ENCODE results near the gene DLST. TPM values are rescaled to one million over a fixed set of nuclear protein-coding genes. Genes with fewer than 3 reads are reported as not detected.

The DLST gene
- total RNA-seq, 2 experiments from 2014 or later: 110 to 113 TPM

- H3K4me1 Mint-ChIP-seq (ENCODE audit: low read depth): peaks cover 10% of the 10 kb centered on the region
- DNase-seq (no peak), ATAC-seq (no peak)
- H3K36me3 Mint-ChIP-seq (ENCODE audit: low read depth): peaks cover 46% of the 10 kb centered on the region
- no peaks in the 10 kb centered on the region for H3K27me3 Mint-ChIP-seq
- ChIA-PET CTCF (interaction anchor here (4.8 to 14.6 kb wide), 3 partner anchors 8 to 43 kb away, joined by 64 to 528 read pairs (median 73); partner anchors contain the start of gene DLST), POLR2A (interaction anchor here (0.7 kb wide), 1 partner anchor 521 kb away, joined by 3 read pairs; no protein-coding TSS in a partner anchor)
- TF ChIP-seq, protein P1, sequence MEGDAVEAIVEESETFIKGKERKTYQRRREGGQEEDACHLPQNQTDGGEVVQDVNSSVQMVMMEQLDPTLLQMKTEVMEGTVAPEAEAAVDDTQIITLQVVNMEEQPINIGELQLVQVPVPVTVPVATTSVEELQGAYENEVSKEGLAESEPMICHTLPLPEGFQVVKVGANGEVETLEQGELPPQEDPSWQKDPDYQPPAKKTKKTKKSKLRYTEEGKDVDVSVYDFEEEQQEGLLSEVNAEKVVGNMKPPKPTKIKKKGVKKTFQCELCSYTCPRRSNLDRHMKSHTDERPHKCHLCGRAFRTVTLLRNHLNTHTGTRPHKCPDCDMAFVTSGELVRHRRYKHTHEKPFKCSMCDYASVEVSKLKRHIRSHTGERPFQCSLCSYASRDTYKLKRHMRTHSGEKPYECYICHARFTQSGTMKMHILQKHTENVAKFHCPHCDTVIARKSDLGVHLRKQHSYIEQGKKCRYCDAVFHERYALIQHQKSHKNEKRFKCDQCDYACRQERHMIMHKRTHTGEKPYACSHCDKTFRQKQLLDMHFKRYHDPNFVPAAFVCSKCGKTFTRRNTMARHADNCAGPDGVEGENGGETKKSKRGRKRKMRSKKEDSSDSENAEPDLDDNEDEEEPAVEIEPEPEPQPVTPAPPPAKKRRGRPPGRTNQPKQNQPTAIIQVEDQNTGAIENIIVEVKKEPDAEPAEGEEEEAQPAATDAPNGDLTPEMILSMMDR (IDR thresholded peaks at IDR 0.05): no peak
- intact Hi-C loops (cut with micrococcal nuclease): no loop called here
- no peaks in the 10 kb centered on the region for H3K9me3 Mint-ChIP-seq
- no peak overlapping the region for H3K4me3 Mint-ChIP-seq
- H3K27ac Mint-ChIP-seq: peak overlapping the region; percentile 71
Observed at GRCh38 chr14:74902941-74903705, 21.4 kb downstream of the DLST start.

DNA sequence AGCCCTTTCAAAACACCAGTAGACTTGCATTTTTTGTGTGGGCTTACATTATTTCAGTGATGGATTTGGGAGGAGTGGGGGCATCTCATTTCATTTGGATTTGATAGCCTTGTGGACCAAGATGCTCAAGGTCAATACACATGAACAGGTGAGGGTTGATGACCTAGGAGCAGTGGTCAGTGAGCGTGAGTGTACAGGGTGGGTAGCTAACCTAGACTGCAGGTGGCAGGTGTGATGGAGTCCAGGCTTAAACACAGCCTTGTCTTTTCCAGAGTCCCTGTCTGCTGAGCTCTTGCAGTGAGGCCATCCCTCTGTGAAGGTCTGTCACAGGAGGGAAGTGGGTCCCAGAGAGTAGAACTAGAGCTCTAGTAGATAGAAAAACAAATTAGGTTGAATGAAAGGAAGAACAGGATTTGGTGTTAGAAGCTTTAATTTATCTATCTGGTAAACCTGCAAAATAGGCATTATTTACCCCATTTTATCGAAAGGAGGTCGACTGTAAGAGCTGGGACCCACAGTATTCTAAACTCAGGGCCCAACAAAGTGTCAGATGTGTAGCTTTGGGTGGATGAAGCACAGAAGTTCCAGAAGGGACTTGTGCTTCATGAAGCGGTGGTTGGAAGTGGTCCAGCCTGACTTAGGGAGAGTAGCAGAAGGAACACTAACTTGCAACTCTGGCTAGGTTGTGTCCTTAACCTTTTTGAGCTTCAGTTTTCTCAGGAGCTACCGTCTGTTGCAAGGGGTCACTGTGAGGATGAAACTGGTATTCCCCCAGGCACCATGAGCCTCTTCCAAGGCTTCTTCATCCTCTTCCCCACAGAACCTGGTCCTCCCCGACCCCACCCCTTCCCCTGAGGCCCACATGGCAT lies 23.2 kb downstream of the DLST start:
- TF ChIP-seq, protein P1 (IDR thresholded peaks at IDR 0.05): no peak
- DNase-seq: no peak

DNA sequence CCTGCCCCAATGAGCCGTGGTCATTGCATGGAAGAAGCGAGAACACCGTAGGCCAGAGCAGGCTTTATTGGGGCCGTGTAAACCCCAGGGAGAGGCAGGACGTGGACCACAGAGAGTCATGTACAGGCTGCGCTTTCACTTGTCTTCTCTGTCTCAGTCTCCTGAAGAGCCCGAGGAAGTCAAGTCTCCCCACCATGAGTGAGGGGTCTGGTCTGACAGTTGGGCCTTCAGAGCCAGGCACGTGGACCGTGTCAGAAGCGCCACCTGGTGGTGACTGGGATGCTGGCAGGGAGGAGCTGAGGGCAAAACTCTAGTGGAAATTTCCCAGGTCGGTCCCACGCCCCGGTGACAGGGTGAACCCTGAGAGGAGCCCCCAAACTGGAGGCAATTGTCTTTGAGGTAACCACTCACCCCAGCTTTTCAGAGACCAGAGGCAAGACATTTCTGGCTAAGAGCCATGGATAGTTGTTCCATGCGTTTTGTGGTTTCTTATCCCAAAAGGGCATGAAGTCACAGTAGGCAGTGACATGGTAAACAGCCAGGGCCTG lies 24.0 kb downstream of the DLST start:
- Mint-ChIP-seq H3K4me1 (ENCODE audit: low read depth) (peaks cover 10% of the 10 kb centered on the region), H3K9me3 (no peaks in the 10 kb centered on the region)
- POLR2A ChIA-PET: interaction anchor here (0.8 to 2.7 kb wide), 11 partner anchors 9 to 136 kb away, joined by 3 to 22 read pairs (median 4); partner anchors contain the start of gene DLST

More for the DNA sequence above, 23.2 kb downstream of the DLST start:
- Mint-ChIP-seq H3K27ac (peak overlapping the region; percentile 55), H3K9me3 (no peaks in the 10 kb centered on the region), H3K4me1 (ENCODE audit: low read depth) (peaks cover 10% of the 10 kb centered on the region), H3K4me3 (no peak overlapping the region), H3K27me3 (no peaks in the 10 kb centered on the region), H3K36me3 (ENCODE audit: low read depth) (peaks cover 29% of the 10 kb centered on the region)
- ATAC-seq: no peak
- CTCF ChIA-PET: interaction anchor here (0.6 to 14.6 kb wide), 34 partner anchors 10 to 399 kb away, joined by 3 to 528 read pairs (median 4); partner anchors contain the start of genes DLST, EIF2B2, LTBP2 and PROX2
- POLR2A ChIA-PET: interaction anchor here (0.8 to 2.7 kb wide), 9 partner anchors 8 to 137 kb away, joined by 3 to 22 read pairs (median 4); partner anchors contain the start of gene DLST
- intact Hi-C loops (cut with micrococcal nuclease): loop anchor here (1.0 kb wide), 1 partner anchor 44 kb away; no protein-coding TSS in a partner anchor

GRCh38 chr14:74906925-74907521 lies 25.3 kb downstream of the DLST start:
- H3K36me3 Mint-ChIP-seq (ENCODE audit: low read depth): peaks cover 12% of the 10 kb centered on the region
- peaks cover 10% of the 10 kb centered on the region for H3K4me1 Mint-ChIP-seq (ENCODE audit: low read depth)
- DNase-seq (no peak), ATAC-seq (peak; percentile 11)
- POLR2A ChIA-PET: interaction anchor here (1.1 to 2.7 kb wide), 7 partner anchors 10 to 52 kb away, joined by 3 to 22 read pairs (median 6); partner anchors contain the start of genes DLST and RPS6KL1
- no peak overlapping the region for H3K27ac Mint-ChIP-seq
- H3K4me3 Mint-ChIP-seq: no peak overlapping the region
- no peaks in the 10 kb centered on the region for H3K27me3 Mint-ChIP-seq
- intact Hi-C loops (cut with micrococcal nuclease): no loop called here
- CTCF ChIA-PET: interaction anchor here (1.4 to 14.6 kb wide), 13 partner anchors 12 to 180 kb away, joined by 3 to 528 read pairs (median 10); partner anchors contain the start of genes DLST, PROX2, RPS6KL1 and ZC2HC1C
- TF ChIP-seq, protein P1 (IDR thresholded peaks at IDR 0.05): peak; percentile 19
- no peaks in the 10 kb centered on the region for H3K9me3 Mint-ChIP-seq

More for the DNA sequence above, 24.0 kb downstream of the DLST start:
- H3K27me3 Mint-ChIP-seq: no peaks in the 10 kb centered on the region
- intact Hi-C loops (cut with micrococcal nuclease): loop anchor here (1.0 kb wide), 1 partner anchor 44 kb away; no protein-coding TSS in a partner anchor
- TF ChIP-seq, protein P1 (IDR thresholded peaks at IDR 0.05): peak; percentile 97
- CTCF ChIA-PET: interaction anchor here (0.6 to 14.6 kb wide), 51 partner anchors 11 to 399 kb away, joined by 3 to 528 read pairs (median 4); partner anchors contain the start of genes DLST, EIF2B2, LTBP2 and PROX2
- H3K27ac Mint-ChIP-seq: peak overlapping the region; percentile 38
- no peak overlapping the region for H3K4me3 Mint-ChIP-seq
- ATAC-seq: peak; percentile 81
- peak; percentile 84 for DNase-seq
- peaks cover 22% of the 10 kb centered on the region for H3K36me3 Mint-ChIP-seq (ENCODE audit: low read depth)
